Right lobe of liver (tissue), 4 donors: ENCODE measurements around the gene TTLL12.

Source experiments
- POLR2A ChIP-seq: fragments of 450-650 bp; IDR thresholded peaks from one replicate; pipeline ENCODE4 v1.6.1; 2017; ENCODE audit warnings: antibody characterized with exemption, mild to moderate bottlenecking
- TF ChIP-seq, protein P1 (sequence below), 4 donors: fragments of 200-600 bp in 3 of 4; fragments of 450-650 bp in 1 of 4; IDR thresholded peaks; one replicate each; pipeline versions ENCODE4 v1.5.1 to v1.8.0; 2016 to 2022; ENCODE audit warnings: antibody characterized with exemption in 4 of 4, mild to moderate bottlenecking in 2 of 4
- donor health status: DM: no; HTN: no; CAD: no.
- donor health status: DM: no; HTN: no; CAD: no.
- donor health status: DM: no; HTN: yes; CAD: no.

DNA sequence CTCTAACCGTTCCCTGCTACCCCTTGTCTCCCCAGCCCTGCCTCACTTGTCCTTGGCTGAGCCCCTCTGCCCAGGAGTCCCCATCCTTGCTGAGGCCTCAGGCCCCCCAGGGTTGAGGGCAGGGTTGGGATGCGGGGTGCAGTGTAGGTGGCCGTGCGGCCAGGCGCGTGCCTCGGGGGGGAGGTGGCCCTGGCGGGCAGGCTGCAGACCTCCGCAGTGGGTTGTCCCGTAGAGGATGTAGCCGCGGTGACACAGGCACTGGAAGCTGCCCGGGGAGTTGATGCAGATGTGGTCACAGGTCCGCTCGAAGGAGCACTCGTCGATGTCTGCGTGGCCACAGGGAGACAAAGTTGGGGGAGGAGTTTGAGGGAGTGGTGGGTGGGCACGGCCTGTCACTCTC, 41.9 kb upstream of the TTLL12 start:
- TF ChIP-seq, protein P1, sequence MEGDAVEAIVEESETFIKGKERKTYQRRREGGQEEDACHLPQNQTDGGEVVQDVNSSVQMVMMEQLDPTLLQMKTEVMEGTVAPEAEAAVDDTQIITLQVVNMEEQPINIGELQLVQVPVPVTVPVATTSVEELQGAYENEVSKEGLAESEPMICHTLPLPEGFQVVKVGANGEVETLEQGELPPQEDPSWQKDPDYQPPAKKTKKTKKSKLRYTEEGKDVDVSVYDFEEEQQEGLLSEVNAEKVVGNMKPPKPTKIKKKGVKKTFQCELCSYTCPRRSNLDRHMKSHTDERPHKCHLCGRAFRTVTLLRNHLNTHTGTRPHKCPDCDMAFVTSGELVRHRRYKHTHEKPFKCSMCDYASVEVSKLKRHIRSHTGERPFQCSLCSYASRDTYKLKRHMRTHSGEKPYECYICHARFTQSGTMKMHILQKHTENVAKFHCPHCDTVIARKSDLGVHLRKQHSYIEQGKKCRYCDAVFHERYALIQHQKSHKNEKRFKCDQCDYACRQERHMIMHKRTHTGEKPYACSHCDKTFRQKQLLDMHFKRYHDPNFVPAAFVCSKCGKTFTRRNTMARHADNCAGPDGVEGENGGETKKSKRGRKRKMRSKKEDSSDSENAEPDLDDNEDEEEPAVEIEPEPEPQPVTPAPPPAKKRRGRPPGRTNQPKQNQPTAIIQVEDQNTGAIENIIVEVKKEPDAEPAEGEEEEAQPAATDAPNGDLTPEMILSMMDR (IDR thresholded peaks at IDR 0.05), result no peak
- no peak for TF ChIP-seq POLR2A
